AML-193 (cell line): ENCODE data around the gene USP6NL.

Experiments used
- DNase-seq, 2 experiments: peaks; one replicate each; lab custom pipeline; 2025; lab: John Stamatoyannopoulos, UW

USP6NL gene

DNA sequence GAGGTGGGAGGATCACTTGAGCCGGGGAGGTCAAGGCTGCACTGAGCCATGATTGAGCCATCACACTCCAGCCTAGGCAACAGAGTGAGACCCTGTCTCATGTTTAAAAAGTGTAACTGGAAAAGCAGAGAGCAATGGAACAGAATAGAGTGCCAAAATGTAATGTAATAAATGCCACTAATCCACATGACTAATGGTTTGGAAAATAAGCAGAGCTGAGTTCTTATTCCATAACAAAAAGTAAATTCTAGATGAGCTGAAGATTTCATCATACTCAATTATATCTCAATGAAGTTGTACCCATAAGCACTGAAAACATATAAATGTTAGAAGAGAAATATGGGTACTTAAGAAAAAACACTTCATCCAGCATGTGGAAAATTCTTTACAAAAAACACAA, 132.6 kb downstream of the USP6NL start:
- no peak for DNase-seq

DNA sequence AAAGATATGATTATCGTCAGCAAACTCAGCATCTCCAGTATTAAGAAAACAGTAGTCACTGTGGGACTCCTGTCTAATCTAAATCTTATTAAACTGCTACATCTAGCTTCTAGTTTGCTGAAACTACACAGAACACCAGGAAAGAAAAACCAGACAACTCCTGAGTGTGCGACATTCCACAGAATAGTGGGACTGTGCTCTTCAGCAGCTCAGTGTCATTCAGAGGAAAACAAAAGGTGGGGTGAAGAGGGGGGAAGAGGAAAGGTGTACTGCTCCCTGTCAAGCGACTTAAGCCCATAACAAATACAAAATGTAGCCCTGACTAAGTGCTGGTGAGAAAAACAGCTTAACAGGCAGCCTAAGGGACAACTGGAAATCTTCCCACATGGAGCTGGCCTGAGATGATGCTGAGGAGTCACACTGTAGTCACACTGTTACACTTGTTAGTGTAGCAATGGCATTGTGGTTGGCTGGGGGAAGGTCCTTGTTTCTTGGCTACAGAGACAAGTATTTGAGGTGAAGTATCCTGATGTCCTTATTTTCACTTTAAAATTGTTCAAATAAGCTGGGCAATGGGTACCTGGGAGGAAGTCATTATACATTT, 135.5 kb downstream of the USP6NL start:
- no peak for DNase-seq

DNA sequence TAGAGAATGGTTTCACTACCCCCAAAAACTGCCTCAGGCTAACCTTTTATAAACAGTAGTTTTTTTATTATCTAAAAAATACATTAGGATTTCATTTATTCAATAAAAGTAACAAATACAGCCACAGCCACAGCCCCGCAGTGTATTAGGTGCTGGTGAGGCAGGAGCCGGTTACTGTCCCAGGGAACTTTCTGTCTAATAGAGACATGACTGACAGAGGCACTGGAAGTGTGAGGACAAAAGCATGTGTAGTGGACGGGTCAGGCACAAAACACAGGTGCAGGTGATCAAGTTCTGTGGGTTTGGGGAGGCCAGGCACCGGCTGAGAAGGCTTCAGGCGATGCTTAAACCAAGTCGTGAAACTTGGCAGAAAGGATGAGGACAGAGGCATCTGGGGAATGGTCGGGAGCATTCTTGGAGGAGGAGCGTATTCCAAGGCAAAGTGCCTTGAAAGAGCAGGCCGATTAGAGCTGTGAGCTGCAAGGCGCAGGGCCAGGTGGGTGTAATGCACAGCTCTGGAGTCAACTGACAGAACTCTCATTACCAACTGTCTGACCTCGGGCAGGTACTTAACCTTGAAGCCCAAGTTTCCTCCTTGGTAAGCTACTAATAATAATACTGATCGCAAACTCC, 138.2 kb downstream of the USP6NL start:
- DNase-seq: no peak

DNA sequence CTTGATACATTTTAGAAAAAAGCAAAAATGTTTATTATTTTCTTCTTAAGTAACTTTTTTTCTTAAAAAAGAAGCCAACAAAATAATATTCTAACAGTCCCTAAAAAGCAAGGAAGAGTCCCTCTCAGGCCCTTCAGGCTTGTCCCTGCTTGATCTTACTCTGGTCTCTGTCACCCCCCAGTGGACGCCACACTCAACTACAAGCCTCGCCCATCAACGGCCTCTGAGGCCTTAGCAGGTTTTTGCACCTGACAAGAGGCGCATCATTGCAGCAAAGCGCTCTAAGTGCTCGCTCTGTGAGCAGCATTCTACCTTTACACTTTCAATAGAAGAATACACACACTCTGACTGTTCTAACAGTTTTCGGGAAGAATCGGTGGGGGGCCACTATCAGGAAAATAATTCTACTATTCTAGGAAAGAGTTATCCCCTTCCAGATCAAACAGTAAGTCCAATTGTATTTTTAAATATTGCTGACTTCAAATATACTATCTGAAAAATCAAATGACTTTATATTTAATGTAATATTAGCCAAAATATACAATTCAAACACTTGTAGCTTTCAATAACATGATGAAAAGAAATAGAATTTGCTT, 139.2 kb downstream of the USP6NL start:
- DNase-seq: peak; percentile 46 to 53

DNA sequence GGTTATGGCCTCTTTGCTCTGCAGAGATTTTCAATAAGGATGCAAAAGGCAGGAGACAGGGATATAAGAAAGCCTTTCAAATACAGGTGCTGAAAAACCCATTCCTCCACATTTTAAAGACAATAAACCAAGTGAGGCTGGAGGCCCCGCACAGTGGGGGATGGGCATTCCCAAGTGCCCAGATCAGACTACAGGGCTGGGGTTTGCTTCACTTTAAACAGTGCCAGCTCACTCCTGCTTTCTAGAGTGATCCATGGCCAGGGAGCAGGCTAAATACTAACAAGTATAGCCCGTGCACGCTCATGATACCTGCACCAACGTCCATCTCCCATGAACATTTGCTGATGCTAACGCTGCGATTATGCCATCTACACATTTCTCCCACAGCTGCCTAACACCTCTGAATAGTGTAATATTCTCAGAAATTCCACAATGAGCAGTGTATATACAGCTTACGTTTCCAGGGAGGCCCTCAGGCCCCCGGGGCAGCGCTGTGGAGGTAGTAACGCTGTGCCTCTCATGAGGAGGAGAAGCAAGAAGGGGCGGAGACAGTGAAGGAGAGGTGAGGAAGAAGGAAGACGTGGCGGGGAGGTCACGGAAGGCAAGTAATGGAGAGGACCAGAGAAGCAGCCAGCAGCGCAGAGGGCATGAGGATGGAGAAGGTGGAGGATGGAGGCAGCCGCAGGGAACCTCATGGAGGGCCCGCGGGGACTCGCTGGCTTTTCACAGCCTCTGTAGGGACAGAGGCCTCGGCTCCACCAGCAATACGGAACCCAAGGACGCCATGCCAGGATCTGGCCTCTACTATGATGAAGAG, 141.7 kb downstream of the USP6NL start:
- DNase-seq: no peak

DNA sequence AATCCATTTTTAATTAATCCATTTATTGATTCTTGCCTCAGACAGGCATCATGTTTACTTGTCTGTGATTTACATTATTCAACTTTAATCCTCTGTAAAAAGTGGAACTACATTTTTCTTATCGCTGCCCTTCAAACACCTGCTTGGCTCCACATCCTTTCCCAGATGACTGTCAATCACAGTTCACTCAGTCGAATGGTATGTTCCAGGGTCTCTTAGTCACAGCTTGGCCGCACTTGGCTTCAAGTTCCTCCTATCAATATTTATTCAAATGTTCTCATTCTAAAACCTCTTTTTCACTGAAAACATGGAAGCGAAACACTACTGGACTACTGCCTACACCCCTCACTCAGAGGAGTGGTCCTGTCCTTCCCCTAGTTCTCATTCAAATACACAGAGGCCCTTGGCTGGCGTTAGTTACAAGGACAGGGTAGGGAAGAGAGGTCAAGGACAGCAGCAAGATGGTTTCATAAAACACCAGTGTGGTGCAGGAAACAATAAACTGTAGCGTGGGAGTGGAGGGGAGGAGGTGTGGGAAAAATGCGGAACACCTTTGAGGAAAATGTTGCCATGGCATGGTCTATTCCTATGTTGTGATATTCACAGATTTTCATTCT, 143.2 kb downstream of the USP6NL start:
- DNase-seq: no peak

DNA sequence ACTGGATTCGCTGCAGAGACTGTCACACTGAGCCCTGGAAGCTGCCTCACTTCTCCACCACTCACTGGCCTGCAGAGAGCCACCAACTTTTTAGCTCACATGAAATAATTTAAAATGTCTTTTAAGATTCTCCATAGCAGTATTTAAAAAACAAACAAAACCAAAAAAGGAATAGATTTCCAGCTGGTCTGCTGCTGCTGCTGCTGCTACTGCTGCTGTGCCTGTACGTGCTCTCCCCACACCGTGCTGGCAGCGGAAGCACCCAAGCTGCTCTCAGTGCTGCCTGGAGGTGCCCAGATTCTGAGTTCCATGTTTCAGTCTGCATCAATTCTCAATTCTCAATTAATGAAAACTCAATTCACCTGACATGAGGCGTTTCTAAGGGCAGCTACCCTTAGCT, 146.0 kb downstream of the USP6NL start:
- DNase-seq: no peak

DNA sequence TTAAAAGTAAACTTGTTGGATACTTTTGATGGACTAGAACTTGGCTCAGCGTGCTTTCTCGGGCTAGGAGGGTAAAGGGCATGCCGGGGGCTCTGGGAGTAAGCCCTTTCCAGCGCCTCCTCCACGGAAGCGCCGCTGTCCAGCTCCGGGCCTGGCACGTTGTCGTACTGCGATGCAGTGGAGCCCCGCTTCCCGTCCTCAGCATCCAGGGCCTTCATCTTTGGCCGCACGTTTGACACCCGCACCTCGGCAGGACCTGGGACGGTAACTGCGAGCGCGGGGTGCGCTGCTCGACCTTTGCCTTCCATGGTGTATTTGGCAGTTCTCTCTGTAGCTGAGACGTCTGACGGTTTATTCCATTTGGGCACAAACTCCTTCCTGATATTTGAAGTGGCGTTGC, 148.3 kb downstream of the USP6NL start:
- DNase-seq: no peak

DNA sequence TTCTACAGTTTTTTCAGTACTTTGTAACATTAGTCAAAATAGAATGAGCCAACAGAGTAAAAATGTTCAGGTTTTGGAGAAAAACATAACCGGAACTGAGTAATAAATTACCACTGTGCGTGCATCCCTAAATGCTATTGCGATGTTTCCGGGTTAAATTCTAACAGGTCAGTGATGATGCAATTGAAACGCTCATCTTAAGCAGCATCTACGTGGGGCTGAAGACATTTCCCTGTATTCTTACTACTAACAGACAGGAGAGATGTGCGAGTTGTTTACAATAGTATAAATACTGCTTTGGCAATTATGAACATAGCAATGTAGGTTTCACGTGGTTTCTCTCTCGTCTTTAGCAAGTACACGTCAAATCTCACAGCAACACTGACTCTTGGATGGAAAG, 149.4 kb downstream of the USP6NL start:
- no peak for DNase-seq

DNA sequence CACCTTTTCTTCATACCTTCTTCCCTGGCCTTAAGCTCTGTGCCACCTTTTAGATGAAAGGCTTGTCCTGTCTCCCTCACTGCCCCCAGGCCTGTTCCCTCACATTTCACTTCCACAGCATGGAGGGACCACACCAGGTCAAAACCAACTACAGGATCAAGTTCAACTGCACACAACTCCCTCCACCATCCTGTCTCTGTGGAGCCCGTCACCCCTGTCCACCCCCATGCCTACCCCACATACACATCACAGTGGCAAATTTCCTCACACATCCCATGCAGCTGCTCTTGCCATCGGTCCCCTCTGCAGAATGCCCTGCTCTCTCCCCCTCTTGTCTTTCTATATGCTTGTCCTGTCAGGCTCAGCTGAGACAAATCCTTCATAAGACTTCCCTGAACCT, 154.1 kb downstream of the USP6NL start:
- DNase-seq: no peak

DNA sequence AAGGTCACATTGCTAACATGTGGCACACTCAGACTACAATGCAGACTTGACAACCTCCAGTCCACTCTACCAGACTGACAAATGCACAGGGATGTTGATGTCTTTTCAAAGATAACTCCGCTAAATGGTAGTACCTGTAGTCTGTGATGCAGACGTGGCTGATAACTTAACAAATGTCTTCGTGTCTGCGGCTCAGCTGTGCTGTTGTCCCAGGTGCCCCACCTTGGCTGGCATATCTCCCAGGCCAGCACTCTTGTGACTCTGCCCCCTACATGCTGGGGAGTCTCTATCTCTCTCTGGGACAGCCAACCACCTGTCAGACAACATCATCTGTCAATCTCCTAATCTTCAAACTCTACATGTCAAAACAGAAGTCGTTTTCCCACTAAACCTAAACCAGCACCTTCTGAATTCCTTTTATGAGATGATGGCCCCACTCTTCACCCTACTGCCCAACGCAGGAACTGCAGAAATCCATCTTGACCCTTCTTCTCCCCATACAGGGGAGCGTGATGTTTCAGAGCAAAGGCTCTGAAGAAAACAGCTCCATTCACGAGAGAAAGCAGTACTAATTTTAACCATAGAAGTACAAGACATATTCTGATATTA, 156.4 kb downstream of the USP6NL start:
- DNase-seq: no peak

DNA sequence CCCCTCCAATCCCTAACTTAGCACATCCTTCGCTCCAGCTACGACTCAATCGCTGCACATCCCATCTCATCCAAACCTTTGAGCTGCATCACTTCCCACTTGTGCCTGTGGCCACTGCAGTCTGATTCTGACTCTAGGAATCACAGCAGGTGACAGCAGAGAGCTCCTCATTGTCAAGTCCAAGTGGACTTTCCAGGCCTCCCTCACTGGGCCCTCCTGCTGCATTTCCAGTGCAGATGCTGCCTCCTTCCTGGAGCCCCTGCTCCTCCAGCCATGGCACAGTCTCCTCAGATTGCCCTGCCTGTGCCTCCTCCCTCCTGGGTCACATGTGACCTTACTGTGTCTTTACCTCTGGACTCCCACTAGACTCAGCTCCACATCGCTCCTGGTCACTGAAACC, 157.3 kb downstream of the USP6NL start:
- DNase-seq: no peak

DNA sequence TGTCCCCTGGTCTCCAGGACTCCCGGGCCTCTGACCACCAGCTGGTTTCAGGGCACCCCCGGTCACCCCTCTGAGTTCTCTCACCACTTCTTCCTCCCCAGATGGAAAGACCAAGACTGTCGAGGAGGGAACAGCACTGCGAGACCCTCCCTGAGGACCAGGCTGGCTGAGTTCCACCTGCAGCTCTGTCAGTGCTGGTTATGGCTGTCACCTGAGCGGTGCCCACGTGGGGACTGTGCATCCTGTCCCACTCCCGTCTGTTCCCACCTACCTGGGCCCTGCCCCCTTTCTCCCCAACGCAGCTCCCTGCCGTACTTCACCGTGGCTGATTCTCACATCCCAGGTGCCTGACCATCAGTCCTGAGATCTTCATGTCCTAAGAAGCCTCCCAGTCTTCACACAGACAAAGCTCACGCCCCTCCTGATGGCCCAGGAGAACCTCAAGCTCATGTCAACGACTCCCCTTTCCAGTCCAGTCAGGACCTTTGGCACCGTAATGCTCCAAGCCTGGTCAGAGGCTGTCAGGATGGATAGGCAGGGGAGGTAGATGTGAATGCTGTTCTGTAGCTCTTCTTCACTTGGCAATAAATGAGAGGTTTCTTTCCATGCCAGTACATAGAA, 159.7 kb downstream of the USP6NL start:
- no peak for DNase-seq

DNA sequence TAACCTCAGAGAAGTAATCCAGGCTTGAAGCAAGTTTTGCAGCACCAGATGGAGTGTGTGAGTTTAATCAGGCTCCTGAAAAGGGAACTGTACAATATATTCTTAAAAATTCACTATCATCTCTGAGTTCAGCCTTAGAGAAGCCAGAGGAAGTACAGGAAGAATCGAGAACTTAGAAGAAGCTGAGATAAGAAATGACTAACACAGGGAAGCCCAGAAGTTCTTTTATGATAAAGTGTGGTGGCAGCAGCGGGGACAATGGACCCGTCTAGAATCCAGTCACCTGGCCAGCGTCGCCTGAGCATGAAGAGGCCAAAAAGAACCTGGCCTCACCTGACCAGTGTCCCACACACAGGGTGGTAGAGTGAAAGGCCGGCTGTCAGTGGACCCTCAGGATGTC, 161.0 kb downstream of the USP6NL start:
- no peak for DNase-seq

DNA sequence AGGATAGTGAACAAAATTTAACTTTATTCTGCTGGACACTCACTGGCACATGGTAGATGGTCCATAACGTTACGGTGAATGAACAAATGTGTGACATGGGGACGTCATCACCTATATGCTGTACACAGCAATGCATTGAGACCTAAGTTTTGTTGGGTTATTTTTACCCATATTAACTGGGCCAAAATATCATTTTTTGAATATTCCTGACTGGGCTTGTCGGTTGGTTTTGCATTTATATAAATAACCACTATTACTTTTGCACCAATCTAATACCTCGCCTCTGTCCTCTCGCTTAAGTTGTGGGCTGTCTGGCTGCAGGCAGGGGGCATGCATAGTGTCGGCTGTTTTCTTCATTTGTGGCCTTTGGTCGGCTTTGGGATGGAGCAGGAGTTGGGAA, 161.7 kb downstream of the USP6NL start:
- DNase-seq: no peak

DNA sequence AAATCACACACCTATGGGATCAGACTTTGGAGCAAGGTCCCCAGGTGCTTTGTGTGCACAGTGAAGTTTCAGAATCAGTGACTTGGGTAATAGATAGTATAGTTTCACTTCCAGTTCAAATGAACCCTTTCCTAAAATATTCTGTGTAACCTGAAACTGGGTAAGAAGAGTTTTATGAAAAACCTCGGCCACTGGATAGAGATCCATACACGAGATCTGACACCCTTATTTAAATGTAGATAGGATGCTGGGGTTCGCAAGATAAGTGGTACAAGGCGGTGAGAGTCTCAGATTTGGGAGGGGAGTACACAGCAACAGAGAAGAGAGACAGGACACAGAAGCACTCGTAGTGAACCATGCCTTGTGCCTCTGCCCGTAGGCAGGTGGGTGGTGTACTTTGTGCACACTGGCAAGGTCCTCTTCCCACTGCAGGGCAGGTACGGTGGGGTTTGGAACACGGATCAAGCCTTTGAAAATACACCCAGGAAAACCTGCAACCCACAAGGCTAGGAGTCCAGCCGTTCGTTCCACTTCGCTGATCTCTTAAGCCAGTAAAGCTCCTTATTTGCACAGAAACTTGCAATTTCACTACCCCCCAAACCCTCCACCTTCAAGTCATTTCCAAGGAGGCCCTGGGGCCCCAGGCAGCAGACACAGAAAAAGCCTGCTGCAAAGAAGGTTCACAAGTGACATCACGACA, 162.8 kb downstream of the USP6NL start:
- no peak for DNase-seq

DNA sequence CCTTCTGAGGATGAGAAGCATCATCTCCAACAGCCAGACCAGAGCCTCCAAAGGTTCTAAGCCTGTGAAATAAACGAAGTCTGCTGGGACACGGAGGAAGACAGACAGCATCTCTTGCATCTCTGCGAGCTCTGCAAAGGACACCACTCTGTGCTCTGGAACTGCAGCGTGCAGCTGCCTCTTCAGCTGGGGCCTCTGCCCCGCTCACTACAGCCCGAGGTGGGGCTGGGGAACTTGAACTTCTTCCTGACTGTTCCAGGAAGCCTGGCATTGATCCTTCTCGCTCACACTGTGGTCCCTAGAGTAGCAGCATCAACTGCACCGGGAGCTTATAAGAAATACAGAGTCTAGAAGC, 163.3 kb downstream of the USP6NL start:
- no peak for DNase-seq

DNA sequence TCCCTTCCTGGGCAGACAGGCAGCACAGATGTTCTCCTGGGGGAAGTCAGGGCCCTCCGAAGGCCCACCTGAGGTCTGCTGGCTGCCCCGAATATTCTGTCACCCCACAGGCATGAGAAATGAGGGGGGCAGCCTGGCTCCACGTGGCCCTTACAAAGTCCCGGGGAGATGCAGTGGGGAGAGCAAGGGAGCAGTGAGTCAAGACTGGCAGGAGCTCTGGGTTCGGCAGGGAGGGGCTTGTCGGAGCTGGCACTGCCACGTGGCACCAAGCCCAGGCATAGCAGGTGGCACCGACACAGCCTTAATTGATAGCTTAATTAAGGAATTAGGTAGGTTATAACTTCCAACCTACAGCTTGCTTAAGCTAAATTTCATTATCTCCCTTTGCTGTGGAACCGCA, 163.9 kb downstream of the USP6NL start:
- DNase-seq: no peak

DNA sequence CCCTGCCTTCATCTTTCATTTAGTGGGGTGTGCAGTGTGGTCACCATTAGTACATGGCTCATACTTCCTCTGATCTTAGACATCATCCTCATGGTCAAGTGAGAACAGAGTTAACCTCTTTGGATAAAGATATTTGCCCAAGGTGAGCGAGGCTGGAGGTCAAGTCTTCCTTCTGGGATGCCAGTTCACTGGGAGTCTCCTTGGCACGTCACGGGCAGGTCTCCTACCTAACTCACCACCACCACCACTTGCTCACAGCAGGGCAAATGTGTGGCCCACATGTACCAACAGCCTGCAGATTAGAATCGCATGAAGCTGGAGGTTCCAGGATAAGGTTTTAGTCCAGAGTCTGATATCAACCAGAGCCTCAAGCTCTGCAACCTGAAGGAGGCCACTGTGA, 164.6 kb downstream of the USP6NL start:
- DNase-seq: no peak

DNA sequence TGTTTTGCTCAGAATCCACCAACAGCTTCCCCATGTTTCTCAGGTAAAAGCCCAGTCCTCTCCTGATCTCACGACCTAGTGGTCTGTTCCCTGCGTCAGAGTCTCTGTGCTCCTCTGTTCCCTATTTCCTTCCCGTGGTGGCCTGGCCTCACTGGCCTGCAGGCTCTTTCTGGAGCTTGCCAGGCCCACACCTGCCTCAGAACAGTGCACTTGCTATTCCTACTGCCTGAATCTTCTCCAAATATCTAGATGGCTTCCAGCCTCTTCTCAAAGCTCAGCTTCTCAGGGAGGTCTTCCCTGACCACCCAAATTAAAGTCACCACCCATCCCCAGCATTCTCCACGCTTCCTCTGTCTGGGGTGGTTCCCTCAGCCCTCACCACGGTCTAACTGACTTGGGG, 165.3 kb downstream of the USP6NL start:
- DNase-seq: no peak

DNA sequence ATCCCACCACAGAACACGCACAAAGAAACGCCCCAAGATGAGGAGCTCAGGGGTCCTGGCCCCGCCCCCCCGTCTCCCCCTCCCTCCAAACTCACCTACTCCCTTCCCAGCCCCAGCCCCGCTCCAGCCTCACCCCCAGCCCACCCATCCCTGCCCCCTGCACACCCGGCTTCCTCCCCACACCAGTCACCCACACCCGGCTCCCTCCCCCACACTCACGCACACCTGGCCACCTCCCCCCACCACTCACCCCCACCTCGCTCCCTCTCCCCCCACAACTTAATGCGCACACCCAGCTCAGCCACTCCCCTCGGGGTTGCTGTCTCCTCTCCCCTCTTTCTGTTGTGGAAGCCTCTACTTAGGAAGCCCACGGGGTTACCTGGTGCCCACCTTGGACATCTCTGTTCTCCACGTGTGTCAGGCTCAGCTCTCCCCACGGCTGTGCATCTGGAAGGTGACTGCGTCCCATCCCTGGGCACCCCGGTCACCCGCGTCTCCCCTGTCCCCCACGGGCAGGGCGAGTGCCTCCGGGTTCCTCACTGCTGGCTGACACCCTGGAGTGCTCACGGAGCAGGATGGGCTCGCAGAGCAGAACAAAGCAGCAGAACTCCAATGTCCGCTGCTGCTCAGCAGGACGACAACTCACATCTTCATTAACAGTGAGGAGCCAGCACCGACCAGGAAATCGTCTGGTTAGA, 166.8 kb downstream of the USP6NL start:
- no peak for DNase-seq
